ENCODE results near the gene KLK4. TPM values are rescaled to one million over a fixed set of nuclear protein-coding genes. Genes with fewer than 3 reads are reported as not detected.

KLK4 gene
- total and polyA plus RNA-seq, 9 of the 15 experiments (the other 6 are each of a cell fraction or from before 2014, with no cell fraction given), result not detected

- Histone ChIP-seq H4K20me1 (replicated peaks; ENCODE audit: control insufficient read depth, insufficient read depth, low read length) (no peaks in the 10 kb centered on the region), H3K4me1 (replicated peaks in 1 of 2; ENCODE audit: control insufficient read depth in 2 of 2, insufficient read depth in 2 of 2, low read length in 2 of 2) (no peaks in the 10 kb centered on the region), H3K27me3 (ENCODE audit: control insufficient read depth in 2 of 2, insufficient read depth in 2 of 2, low read length in 2 of 2) (peaks cover 2 to 15% of the 10 kb centered on the region in 2 experiments; a peak in 3 of 5 replicates), H3K4me3 (no peak overlapping the region), H3K36me3 (ENCODE audit: control insufficient read depth, insufficient read depth, low read length) (no peaks in the 10 kb centered on the region), H3K79me2 (ENCODE audit: control insufficient read depth, insufficient read depth, low read length) (no peaks in the 10 kb centered on the region), H3K4me2 (ENCODE audit: insufficient read depth, low read length) (no peak overlapping the region), H2AFZ (ENCODE audit: low read depth, low read length) (no peak overlapping the region), H3K9me1 (ENCODE audit: control insufficient read depth, insufficient read depth, low read length) (no peaks in the 10 kb centered on the region), H3K27ac (ENCODE audit: extremely low read depth, low read depth, low read length) (no peak overlapping the region), H3K9me3 (replicated peaks; ENCODE audit: control insufficient read depth, insufficient read depth, low read depth, low read length) (no peaks in the 10 kb centered on the region), H3K9ac (ENCODE audit: insufficient read depth in 1 of 2, low read depth in 2 of 2, low read length in 2 of 2) (no peak overlapping the region)
- intact Hi-C loops (cut with micrococcal nuclease) (no loop called here), in situ Hi-C loops (cut with MboI) (no loop called here)
- DNase-seq (ENCODE audit: extremely low read depth in 1 of 4, low spot score in 3 of 4), result no peak
- 3% methylated on average over 2 of the region's 2 CpGs for WGBS (ENCODE audit: insufficient coverage, low coverage, missing lambda C conversion rate)
- no peak for FAIRE-seq
- BruUV-seq (replicated peaks), result no TSS peak
- no peak for ATAC-seq
- no peak for TF ChIP-seq ZNF79 (CRISPR knock-in tag; IDR thresholded peaks at IDR 0.05; ENCODE audit: low read depth)
- TF ChIP-seq SP1 (CRISPR knock-in tag; IDR thresholded peaks at IDR 0.05), result no peak
- TF ChIP-seq SRSF3 (IDR thresholded peaks at IDR 0.05; ENCODE audit: insufficient read depth, low read length), result no peak
- TF ChIP-seq RBM17 (IDR thresholded peaks at IDR 0.05; ENCODE audit: borderline replicate concordance, low read depth, low read length), result no peak
- no peak for TF ChIP-seq YBX1 (IDR thresholded peaks at IDR 0.05)
- TF ChIP-seq ADNP (tag; IDR thresholded peaks at IDR 0.05), result no peak
- no peak for TF ChIP-seq CGGBP1 (CRISPR knock-in tag; IDR thresholded peaks at IDR 0.05)
- TF ChIP-seq KDM5B (IDR thresholded peaks at IDR 0.05; ENCODE audit: insufficient replicate concordance, low read depth, low read length), result no peak
- no peak for TF ChIP-seq LCOR (CRISPR knock-in tag; IDR thresholded peaks at IDR 0.05)
- POLR2A ChIA-PET, result interaction anchor here (0.6 kb wide), 1 partner anchor 11 kb away, joined by 3 read pairs; no protein-coding TSS in a partner anchor
- CTCF ChIA-PET (ENCODE audit: low intra/inter-chr PET ratio), result no interaction called here
Observed at GRCh38 chr19:50939596-50939995, 28.4 kb upstream of the KLK4 start.

Measured in K562 (cell line).